Measurements from ENCODE around the gene CHST14. TPM values are rescaled to one million over a fixed set of nuclear protein-coding genes. Genes with fewer than 3 reads are reported as not detected.
A peak's percentile ranks its signal among the peaks of the same experiment; 100 is the strongest.
"Not testable (repeated sequence)": the region's sequence is repeated elsewhere in the genome, so short reads cannot be mapped to it uniquely, and the experiment has no call there.

CHST14 gene
- total RNA-seq, 1 donor from 2014 or later, result 5.5 TPM

GRCh38 chr15:40440743-40441564, 29.8 kb upstream of the CHST14 start, which contains the start of gene BAHD1:
Gene BAHD1, plus strand, starts transcription at chr15:40440953. Its CDS starts 17,512 bp downstream, at chr15:40458465.
- peak; percentile 92 for DNase-seq

DNA sequence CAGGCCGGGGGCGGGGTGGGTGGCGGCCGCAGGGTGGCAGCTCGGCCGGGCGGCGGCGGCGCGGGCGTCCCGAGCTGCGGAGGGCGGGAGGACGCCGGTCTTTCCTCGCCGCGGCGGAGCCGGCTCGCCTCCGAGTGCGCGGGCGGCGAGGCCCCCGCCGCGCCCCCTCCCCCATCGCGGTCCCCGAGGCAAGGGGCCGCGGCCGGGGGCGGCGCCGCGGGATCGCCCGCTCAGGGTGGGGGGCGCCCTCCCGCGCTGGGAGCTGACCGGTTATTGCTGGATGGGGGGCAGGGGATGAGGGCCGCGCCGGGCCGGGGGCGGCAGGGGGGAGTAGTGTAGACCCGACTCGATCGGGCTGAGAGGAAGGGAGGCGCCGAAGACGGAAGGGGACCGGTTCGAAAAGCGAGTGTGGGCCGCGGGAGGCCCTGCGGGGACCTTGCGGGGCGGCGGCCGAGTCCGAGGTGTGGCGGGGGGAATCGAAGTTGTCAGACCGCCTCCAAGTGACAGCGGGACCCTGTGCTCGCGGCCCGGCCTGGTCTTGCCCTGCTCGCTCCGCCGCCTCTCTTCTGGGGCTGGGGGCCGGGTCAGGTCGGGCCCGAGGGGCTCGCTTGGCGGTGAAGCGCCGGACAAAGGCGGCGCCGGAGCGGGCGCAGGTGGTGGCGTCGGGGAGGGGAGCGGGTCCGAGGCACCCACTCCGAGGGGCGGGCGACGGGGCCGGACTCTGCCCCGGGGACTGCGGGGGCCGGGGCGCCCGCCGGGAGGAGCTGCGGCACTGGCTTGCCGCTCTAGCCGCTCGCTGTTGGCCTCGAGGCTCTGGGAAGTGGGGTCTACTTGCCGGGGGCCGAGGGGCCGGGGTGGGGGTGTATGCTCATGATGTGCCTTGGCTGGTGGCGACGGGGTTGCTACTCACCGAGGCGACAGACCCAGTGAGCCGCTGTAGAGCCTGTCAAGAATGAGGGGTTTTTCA, 28.9 kb upstream of the CHST14 start:
- DNase-seq, result peak; percentile 4

DNA sequence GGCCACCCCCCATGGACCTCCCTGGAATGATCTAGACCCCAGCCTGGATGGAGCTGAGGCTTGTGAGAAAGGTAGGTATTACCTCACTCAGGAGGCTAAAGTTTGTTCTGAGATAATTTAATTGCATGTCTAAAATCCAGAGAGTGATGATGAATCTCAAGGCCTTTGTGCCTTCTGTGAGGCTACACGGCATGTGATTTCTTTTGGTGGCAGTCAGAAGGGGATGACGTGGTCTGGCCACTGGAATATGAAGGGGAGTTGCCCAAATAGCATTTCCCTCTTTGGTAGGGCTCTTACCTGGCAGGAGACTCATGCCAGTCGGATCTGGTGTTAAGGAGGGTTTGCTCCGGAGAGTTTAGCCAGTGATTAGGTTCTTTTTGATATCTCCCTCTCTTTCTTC, 27.5 kb upstream of the CHST14 start:
- DNase-seq, result no peak

GRCh38 chr15:40443846-40444245, 26.9 kb upstream of the CHST14 start:
- DNase-seq, result no peak

GRCh38 chr15:40444736-40445135, 26.0 kb upstream of the CHST14 start:
- DNase-seq, result no peak

DNA sequence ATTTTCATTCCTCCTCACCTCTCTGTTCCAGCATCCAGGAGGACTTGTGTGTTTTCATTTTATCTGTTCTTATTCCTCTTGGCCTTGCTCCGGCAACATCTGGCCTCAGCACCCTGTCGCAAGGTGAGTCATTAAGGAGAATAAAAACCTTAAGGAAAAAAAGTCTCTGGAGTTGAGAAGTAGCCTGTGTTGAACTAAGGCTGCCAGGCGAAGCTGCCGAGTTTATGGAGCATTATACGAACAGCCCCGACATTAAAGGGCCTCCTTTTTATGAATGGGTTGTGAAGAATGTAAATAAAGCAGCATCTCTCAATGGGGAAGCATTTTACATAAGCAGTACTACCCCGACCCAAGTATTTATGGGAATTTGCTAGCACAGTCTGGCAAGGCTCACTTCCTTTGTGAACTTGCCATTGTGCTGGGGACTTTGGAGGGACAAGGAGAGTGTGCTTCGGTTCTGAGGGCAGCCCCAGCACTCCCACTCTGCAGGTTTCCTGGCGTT, 25.3 kb upstream of the CHST14 start:
- no peak for DNase-seq

DNA sequence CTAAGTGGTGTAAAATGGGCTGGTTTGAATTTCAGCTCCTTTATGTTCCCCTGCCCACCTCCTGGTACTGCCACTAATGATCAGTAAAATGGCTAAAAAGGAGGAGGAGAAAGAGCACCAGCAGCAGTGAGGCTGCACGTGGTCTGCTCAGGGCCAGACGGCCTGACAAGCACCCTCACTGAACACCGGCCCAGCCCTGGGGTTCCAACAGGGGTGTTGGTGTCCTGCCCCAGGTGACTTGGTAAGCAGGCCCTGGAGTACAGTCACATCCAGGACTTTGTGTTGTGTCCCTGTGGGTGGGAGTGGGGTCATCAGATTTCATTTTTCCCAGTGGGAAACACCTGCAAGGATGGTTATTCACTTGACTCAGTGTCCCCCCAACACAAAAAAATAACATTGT, 24.6 kb upstream of the CHST14 start:
- DNase-seq, result no peak

DNA sequence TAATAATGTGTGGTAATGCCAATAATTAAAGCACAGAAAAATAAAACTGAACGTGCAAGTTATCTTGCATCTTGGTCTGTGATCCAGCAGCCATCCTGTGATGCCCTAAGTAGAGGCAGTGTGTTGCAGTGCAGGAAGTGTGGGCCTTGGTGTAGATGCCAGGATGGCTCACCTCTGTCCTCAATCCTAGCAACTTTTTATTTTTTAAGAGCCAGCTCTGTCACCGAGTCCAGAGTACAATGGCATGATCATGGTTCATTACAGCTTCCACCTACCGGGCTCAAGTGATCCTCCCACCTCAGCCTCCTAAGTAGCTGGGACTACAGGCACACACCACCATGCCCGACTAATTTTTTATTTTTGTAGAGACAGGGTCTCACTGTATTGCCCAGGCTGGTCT, 22.4 kb upstream of the CHST14 start:
- no peak for DNase-seq

DNA sequence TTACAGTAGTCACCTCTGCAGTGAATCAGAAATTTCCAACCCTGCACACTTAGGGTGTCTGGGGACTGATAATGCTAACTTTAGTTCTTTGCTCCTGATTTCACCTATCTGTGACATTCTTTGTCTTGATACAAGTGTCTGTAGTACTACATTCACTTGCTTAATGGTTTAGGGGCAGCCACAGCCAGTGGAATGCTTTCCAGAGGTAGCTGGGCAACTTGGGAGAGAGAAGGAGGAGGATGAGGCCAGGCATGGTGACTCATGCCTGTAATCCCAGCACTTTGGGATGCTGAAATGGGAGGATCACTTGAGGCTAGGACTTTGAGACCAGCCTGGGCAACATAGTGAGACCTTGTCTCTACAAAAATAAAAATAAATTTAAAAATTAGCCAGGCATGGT, 21.5 kb upstream of the CHST14 start:
- DNase-seq, result no peak

DNA sequence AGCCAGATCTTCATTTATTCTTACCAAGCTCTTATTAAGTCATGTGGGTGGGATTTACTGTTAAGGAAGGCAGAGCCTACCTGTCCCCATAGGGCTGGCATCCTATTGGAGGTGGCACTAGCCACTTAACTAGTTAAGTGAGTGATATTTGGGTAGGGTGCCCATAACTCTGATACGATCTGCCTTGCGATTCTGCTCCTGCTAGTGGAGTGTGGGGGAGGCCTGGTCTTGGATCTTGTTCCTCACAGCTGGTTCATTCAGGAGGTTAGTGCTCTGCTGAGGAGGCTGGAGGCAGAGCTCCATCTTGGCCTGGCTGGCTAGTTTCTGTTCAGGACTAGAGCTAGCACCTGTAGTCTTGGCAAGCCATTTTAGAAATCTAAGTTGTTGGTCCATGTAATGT, 20.7 kb upstream of the CHST14 start:
- DNase-seq, result no peak

- no peak for DNase-seq
Measured at GRCh38 chr15:40451527-40452158, 19.1 kb upstream of the CHST14 start.

DNA sequence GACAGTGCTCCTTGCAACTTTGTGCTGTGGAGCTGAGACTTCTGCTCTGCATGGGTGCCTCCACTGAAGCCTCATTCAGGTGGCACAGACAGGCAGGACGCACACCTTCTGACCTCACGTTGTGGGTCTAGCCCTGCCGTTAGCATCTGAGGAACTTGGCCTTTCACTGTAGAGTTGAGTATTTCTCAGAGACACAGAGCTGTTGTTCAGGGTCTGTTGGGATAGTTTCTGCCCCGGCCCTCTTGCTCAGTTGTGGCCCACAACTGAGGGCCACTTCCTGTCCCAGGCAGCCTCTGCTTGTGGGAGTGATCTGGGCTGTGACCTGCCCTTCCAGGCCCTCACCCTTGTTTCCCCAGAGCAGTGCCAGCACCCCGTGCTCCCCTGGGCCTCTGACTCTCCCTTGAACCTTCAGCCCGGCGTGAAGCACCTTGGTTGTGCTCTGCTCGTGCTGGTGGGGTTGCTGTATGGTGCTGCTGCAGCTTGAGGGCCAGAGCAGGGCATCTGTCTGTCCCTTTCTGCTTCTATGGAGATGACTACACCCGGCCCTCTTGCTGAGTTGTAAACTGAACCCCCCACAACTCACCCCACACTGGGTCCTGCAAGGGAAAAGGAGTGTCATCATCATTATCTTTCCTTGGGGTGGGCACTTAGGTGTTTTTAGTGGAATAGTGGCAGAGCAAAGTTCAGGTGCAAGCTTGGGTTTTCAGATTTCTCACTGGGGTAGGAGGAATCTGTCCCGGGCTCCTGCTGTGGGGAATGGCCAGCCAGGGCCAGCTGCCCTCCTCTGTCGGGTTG, 18.3 kb upstream of the CHST14 start:
- DNase-seq, result no peak

DNA sequence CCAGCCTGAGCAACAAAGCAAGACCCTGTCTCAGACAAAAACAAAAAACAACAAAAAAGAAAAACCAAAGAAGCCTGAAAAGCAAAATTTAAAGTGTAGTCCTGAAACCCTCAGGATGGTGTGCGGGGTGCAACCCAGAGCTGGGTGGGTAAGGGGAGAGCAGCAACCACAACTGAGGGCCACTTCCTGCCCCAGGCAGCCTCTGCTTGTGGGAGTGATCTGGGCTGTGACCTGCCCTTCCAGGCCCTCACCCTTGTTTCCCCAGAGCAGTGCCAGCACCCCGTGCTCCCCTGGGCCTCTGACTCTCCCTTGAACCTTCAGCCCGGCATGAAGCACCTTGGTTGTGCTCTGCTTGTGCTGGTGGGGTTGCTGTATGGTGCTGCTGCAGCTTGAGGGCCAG, 16.8 kb upstream of the CHST14 start:
- DNase-seq, result not testable (repeated sequence)

DNA sequence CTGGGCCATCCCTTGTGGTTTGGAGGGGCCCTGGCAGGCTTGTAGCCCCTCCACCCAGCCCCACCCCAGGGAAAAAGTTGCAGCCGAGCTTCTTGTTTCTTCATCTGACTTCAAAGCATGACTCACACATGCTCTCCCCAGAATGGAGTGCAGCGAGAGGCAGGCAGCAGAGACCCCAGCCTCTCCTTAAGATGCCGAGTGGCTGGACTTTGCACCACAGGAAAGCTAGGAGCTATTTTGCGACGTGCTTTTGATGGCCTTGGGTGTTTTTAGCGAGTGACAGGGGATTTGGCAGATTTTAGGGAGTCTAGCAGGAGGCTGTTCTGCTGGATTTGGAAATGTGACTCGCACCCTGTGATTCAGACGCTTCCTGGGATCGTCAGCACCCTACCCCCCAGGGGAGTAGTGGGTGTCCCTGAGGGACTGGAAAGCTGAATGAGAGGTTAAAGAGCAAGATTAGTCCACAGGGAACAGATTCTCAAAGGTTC, 15.8 kb upstream of the CHST14 start:
- DNase-seq, result no peak

- no peak for DNase-seq
Measured at GRCh38 chr15:40456299-40456712, 14.5 kb upstream of the CHST14 start.

DNA sequence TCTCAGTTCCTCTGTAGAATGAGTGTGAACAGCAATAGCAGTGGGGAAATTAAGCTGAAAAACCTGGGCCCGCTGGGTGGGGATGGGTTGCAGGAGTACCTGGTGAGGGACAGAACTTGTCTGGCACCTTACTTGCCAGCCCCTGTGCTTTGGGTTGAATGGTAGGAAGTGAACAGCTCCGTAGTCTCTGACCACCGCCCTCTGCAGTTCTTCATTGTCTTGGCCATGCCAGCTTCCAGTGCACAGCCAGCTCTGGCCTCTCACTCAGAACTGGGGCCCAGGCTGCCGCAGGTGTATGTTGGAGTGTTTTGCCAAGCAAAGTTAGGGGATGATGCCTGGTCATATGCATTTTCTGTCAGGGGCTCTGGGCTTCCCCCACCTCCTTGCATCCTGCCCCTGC, 14.0 kb upstream of the CHST14 start:
- no peak for DNase-seq

DNA sequence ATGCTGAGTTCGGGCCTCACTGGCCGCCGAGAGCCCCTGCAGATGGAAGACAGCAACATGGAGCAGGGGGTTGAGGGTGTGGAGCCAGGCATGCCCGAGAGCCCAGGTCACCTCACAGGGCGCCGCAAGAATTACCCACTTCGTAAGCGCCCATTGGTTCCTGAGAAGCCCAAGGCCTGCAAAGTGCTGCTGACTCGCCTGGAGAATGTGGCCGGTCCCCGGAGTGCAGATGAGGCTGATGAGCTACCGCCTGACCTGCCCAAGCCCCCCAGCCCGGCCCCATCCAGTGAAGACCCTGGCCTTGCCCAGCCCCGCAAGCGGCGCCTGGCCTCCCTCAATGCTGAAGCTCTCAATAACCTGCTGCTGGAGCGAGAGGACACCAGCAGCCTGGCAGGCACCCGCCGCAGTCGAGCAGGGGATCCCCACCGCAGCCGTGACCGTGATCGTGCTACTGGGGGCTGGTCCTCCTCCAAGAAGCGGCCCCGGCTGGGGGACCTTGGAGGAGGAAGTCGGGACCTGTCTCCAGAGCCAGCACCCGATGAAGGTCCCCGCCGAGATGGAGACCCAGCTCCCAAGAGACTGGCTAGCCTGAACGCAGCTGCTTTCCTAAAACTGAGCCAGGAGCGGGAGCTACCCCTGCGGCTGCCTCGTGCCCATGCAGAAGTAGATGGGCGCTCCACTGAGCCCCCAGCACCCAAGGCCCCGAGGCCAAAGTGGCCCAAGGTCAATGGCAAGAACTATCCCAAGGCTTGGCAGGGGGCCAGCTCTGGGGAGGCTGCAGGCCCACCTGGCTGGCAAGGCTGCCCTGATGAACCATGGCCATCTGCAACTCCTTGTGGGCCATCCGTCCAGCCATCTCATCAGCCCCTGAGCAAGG, 12.1 kb upstream of the CHST14 start:
- DNase-seq, result no peak

DNA sequence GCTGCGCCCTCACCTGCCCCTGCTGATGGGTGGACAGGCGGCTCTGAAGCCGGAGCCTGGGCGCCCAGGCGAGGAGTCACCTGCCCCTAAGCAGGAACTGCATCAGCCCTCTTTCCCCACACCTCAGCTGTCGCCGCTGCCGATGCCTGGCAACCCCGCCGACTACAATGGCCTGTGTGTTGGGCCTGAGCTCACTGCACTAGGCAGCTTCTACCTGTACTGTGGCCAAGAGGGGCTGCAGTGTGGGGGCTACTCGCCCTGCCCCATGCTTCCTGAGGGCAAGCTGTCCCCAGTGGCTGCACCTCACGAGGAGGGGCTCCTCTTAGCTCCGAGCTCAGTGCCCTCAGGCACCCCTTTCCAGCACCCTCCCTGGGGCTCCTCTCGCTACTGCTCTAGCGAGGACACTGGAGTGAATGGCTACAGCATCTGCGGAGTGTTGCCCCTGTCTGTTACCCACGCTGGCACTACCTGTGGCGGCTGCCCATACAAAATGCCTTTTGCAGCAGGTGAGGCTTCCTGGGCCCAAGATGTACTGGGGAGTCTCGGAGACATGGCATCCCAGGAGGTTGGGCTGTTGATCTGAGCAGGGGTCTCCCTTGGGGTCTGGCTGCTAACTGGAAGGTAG, 11.3 kb upstream of the CHST14 start:
- no peak for DNase-seq

- DNase-seq, result no peak
Measured at GRCh38 chr15:40460404-40460803, 10.4 kb upstream of the CHST14 start.

DNA sequence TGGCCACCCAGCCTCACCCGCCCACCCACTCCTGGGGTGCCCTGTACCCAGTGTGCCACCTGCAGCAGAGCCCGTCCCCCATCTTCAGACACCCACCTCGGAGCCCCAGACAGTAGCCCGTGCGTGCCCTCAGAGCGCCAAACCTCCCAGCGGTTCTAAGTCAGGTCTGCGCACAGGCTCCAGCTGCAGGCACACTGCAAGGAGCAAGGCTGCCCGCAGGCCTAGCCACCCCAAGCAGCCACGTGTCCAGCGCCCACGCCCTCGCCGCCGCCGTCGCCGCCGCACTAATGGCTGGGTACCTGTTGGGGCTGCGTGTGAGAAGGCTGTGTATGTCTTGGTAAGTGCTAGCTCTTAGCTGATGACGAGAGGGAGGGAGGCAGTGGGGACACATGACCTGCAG, 8.8 kb upstream of the CHST14 start:
- DNase-seq, result no peak
